Heart left ventricle (tissue), 13 donors: ENCODE results near the gene RBM23.

Experiments
- CTCF ChIP-seq, 12 donors: fragments of 200-600 bp; sonication (generic) in 4 of 12; IDR thresholded peaks; one replicate each; pipeline versions ENCODE4 v1.5.0 to v1.8.0; 2018 to 2022; ENCODE audit warnings: antibody characterized with exemption in 12 of 12, mild to moderate bottlenecking in 5 of 12
- POLR2A ChIP-seq, 2 donors: fragments of 450-650 bp; IDR thresholded peaks; one replicate each; pipeline ENCODE4 v1.6.1; 2017; ENCODE audit warnings: antibody characterized with exemption in 2 of 2, mild to moderate bottlenecking in 2 of 2, moderate library complexity in 2 of 2
- donor health status: ischemic (EF 13 %, LVEDD 7.1; RV severe dilation, severe dysfunction).
- donor health status: DM: no; HTN: yes; CAD: no.
- donor health status: DM: no; HTN: no; CAD: no.
- donor health status: ischemic (EF 25% LVEDD 6.9; RV normal size, moderate dysfunction).
- donor health status: ischemic (EF 25% LVEDD 5.7; RV mildly dilated, moderate dysfunction).
- donor health status: ischemic (EF 35%, LVEDD 5.7; RV mildly dilated, moderate dysfunction).
- donor health status: nonischemic (EF 11% LVEDD 7.7; RV severe dilation, severe dysfunction).
- donor health status: DM: yes; HTN: yes; CAD: no.
- donor health status: PGD.
- donor health status: ischemic (EF 29% LVEDD 5.4; RV normal size, mild dysfunction).
- donor health status: nonischemic (EF 23%, LVEDD 6.1; RV moderate dilation, normal function).

- TF ChIP-seq CTCF (IDR thresholded peaks at IDR 0.05) (no peak), POLR2A (IDR thresholded peaks at IDR 0.05) (no peak)
These were observed 25.2 kb downstream of the RBM23 start for GRCh38 chr14:22893706-22894105.
